NT2/D1 (cell line): ENCODE measurements around the gene FEZF2.

Experiments used
- YY1 ChIP-seq: IDR thresholded peaks from 2 replicates; pipeline ENCODE4 v1.6.1; 2011; ENCODE audit not compliant: insufficient read length, insufficient read depth
- ZNF274 ChIP-seq: IDR thresholded peaks from 2 replicates; pipeline ENCODE4 v1.6.1; 2011; ENCODE audit warnings: mild to moderate bottlenecking, low read depth, low read length

DNA sequence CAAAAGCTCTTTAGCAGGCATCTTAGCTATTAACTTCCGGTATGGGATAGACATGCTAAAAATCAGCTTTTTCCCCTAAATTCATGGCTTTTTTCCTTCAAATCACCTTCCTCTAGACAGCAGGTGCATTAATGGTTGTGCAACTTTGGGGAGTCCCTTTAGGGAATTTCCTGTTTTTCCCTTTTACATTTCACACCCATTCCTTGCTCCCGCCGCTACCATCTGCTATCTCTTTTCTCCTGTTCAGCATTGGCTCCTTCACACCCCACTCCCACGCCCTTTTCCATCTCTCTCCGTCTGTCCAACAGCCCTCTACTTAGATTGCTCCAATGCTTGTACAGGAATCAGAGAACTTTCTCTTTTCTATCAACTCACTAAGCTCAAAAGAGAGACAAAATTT is 43.4 kb downstream of the FEZF2 start:
- TF ChIP-seq YY1, result no peak
- no peak for TF ChIP-seq ZNF274
